ENCODE measurements around the gene HOXA10. TPM values are rescaled to one million over a fixed set of nuclear protein-coding genes. Genes with fewer than 3 reads are reported as not detected.

HOXA10 gene
- under 1 TPM in 1 of 2 experiments, not detected in 1; 0.29 TPM for total RNA-seq

DNA sequence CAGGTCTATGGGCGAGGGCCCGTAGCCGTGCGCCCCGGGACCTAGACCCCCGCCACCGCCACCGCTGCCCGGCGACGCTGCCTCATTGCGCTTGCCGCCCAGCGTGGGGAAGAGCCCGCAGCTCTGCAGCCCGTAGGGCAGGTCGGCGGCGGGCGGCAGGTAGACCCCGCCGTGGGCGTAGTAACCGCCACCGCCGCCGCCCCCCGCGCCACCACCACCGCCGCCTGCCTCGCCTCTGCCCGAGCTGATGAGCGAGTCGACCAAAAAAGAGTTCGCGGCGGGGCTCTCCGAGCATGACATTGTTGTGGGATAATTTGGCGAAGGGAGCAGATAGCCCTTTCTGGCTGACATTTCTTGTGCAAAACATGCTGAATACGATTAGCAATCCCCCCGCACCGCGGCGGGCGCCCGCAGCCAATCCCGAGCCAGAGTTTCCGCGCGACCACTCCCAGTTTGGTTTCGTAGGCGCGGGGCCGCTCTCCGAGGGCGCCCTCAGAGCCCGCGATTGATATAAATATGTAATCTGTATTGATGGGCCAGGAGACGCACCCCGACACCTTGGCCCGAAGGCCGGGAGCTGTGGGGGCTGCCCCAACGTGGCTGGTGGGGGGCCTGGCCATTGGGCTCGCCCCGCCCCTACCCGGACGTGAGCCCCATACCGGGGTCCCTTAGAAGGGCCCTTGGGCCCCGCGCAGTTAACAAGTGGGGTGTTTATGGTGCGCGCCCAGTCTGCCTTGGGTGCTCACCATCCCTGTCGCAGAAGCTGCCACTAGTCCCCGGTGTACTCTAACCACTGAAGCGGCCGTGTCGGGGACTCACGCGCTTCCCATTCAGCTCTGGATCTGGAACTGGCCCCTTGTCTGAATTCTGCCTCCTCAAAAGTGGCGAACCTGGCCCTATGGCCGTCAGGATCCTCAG lies at the start of gene HOXA10:
Gene HOXA10 (minus strand): TSS at position 365 of the 918 bp plus-strand sequence. CDS start 14 bp downstream, at position 351.

DNA sequence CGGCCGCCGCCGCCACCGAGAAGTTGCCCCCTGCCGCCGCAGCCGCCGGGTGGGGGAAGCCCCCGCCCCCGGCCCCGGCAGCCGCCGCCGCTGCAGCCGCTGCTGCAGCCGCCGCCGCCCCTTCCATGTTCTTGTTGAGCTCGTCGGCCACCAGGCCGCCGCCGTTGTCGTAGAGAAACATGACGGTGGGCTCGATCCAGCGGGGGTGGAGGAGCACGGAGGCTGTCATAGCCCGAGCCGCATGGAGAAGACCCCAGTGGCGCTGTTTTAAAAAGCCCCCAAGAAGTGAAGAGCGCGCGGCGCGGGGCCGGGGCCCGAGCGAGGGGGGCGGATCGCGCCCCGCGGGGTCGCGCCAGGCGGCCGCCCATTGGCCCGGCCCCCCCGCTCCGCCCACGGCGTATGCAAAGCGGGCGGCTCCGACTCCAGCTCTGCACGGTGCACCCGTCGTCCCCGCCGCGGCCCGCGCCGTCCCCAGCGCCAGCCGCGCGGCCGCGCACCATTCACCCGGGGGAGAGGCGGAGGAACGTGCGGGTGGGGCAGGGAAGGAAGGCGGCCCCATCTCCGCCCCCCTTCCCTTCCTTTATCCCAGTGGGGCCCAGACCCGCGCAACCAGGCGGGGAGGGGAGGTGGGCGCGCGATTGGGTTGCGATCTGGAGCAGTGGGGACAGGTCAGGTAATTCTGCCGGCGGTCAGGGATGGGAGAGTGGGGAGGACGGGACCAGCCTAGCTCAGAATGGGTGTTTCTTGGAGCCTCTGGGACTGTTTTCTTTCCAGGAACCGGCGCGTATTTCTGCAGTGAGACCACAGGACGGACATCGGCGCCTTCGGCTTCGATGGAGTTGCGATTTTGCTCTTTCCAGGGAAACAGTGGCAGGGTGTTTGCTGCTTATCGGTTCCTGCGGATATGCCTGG lies 26.0 kb upstream of the HOXA10 start, which contains the start of gene HOXA13:
Gene HOXA13 (minus strand): TSS at position 243 of the 912 bp plus-strand sequence. CDS start 14 bp downstream, at position 229.

DNA sequence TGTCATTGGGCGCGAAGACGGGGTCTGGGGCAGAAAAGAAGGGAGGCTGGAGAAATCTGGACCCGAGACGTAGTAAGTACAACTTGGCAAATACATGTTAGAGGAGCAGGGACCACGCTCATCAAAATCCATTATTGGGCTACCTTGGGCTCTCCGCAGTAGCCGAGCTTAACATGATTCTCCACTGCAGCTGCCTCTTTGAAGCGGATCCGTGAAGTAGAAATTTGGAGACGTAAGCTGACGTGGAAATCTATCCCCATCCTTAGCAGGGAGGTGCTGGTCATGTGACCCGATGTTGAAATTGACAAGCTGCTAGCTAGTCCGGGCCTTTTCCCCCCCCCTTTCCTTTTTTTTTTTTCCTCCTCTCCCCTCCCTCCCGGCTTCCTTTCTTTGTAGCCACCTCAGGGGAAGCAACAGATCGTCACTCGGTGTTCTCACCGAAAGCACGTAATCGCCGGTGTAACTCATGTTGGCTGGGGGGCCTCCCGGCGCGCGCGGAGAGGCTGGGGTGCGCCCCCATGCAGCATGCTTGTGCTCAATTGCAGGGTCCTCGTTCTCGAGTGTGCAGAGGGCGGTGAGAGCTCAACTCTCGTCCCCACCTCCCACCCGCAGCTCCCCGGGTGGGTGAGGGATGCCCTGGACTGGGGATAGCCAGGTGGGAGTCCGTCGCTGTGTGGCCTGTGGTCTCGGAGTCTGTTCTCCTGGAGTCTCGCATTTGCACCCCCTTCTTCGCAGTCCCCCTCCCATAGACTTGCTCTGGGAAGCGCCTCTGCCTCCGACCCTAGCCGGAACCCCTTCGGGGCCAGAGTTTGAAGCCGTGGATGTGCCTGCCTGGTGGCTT lies 11.1 kb upstream of the HOXA10 start, which contains the start of gene HOXA11:
Gene HOXA11 (minus strand): TSS at position 220 of the 841 bp plus-strand sequence. CDS start 88 bp downstream, at position 132.

DNA sequence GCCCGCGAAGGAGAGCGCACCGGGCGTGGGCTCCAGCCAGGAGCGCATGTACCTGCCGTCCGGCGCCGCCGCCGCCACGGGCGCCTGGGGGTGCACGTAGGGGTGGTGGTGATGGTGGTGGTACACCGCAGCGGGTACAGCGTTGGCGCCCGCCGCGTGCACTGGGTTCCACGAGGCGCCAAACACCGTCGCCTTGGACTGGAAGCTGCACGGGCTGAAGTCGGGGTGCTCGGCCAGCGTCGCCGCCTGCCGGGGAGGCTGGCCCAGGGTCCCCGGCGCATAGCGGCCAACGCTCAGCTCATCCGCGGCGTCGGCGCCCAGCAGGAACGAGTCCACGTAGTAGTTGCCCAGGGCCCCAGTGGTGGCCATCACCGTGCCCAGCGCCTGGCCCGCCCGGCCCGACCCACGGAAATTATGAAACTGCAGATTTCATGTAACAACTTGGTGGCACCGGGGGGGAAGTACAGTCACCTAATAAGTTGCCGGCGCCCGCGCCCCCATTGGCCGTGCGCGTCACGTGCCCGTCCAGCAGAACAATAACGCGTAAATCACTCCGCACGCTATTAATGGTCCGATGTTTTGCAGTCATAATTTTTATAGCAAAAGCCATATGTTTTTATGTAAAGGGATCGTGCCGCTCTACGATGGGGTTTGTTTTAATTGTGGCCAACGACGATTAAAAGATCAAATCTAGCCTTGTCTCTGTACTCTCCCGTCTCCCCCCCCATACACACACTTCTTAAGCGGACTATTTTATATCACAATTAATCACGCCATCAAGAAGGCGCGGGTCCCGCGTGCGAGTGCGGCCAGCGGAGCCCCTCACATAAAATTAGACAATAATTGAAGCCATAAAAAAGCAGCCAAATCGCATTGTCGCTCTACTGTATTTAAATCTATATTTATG lies 8.8 kb downstream of the HOXA10 start, which contains the start of gene HOXA9:
Gene HOXA9 (minus strand): TSS at position 449 of the 907 bp plus-strand sequence. CDS start 80 bp downstream, at position 369.

DNA sequence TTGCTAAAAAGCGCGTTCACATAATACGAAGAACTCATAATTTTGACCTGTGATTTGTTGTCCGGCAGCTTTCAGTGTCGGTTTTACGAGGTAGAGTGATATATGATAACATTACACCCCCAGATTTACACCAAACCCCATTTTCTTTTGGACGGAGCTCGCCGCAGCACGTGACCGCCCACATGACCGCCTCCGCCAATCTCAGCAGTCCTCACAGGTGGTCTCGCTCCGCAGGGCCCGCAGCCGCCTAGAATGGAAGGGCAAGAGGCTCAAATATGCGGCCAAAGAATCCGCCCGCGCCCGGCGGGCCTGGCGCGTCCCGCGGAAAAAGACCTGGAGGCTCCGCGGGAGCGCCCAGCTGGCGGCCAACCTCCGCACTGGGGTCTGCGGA lies 17.6 kb downstream of the HOXA10 start, which contains the start of gene HOXA7:
Gene HOXA7 (minus strand): TSS at position 168 of the 391 bp plus-strand sequence. CDS start 130 bp downstream, at position 38.

DNA sequence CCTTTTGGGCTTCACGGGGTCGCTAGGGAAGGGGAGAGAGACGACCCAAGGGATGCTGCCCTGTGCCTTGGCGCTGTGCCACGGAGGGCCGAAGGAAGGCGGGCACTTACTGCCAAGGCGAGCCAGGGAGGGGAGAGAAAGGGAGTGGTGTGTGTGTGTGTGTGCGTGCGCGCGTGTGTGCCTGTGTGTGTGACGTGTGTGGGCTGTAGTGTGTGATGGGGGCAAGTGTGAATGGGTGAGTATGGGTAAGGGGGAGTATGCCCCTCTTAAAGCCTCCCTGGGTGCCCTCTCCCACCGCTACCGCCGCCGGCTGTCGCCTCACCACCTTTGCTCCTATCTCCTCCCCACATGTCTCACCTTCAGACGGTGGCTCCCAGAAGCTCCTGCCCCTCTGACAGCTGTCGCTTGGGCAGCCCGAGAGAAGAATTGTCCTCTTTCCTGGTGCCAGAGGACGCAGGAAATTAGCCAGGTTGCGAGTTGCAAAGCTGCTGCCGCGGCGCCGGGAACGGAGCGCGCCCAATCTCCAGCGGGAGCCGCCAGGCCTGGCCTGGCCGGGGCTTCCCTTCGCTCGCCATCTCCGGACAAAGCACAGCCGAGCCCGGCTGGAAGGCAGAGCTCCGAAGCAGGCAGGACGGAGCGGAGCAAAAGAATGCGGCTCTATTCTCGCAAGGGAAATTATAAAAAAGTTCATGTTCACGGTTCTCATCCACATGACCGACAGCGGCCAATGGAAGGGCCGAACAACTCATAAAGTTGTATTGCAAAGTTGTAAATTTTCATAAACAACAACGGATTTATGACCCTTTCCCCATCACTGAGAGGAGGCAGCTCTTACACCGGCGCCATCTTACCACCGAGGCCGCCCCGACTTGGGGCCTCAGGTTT lies 21.9 kb downstream of the HOXA10 start, which contains the start of gene HOXA3:
Gene HOXA3 (minus strand): TSS at position 653 of the 885 bp plus-strand sequence. CDS start 41,943 bp downstream, outside the sequence.

DNA sequence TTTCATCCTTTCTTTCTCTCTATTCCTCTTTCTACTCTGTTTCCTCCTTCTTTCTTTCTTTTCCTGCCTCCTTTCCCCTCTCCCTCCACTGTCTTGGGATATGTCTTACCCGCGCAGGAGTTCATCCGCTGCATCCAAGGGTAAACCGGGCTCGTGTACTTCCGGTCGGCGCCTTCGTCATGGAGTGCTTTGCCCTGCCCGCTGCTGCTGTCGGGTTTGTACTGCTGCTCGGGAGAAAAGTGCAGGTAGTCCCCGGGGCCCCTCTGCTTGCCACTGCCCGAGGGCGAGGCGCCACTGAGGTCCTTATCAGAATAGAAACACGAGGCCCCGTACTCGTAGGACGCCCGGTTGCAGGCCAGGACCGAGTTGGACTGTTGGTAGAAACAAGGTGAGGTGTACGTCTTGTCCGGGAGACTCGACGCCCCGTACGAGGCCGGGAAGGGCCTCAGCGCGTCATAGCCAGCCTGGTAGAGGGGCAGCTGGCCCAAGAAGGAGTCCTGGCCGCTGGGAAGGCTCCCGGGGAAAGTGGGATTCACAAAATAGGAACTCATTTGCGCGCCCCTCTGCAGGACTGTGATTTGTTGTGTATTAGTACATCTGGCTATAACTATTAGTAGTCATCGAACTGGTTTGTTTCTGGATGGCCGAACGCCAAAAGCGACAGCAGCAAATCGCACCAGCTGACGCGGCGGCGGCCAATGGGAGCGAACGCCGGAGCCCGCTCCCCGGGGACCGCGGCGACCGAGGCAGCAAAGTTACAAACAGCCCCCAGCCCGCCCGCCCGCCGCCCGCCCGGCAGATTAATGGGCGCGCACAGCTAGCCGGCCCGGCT lies 26.7 kb downstream of the HOXA10 start, which contains the start of gene HOXA6:
Gene HOXA6 (minus strand): TSS at position 576 of the 832 bp plus-strand sequence. CDS start 25 bp downstream, at position 551.

DNA sequence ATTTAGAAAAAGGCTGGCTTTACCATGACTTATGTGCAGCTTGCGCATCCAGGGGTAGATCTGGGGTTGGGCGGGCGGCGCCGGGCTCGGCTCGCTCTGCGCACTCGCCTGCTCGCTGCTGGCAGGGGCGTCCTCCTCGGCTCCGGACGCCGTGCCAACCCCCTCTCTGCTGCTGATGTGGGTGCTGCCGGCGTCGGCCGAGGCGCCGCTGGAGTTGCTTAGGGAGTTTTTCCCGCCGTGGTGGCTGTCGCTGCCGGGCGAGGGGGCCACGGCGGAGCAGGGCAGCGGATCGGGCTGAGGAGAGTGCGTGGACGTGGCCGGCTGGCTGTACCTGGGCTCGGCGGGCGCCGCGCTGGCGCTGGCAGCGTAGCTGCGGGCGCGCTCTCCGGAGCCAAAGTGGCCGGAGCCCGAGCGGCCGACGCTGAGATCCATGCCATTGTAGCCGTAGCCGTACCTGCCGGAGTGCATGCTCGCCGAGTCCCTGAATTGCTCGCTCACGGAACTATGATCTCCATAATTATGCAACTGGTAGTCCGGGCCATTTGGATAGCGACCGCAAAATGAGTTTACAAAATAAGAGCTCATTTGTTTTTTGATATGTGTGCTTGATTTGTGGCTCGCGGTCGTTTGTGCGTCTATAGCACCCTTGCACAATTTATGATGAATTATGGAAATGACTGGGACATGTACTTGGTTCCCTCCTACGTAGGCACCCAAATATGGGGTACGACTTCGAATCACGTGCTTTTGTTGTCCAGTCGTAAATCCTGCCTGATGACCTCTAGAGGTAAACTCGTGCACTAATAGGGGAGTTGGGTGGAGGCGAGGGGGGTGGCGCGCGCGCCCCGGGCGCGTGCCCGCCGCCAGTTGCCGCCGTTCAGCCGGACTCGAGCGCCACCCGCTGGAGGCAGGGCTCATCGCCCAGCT lies 30.8 kb downstream of the HOXA10 start, which contains the start of gene HOXA5:
Gene HOXA5 (minus strand): TSS at position 659 of the 927 bp plus-strand sequence. CDS start 74 bp downstream, at position 585.

DNA sequence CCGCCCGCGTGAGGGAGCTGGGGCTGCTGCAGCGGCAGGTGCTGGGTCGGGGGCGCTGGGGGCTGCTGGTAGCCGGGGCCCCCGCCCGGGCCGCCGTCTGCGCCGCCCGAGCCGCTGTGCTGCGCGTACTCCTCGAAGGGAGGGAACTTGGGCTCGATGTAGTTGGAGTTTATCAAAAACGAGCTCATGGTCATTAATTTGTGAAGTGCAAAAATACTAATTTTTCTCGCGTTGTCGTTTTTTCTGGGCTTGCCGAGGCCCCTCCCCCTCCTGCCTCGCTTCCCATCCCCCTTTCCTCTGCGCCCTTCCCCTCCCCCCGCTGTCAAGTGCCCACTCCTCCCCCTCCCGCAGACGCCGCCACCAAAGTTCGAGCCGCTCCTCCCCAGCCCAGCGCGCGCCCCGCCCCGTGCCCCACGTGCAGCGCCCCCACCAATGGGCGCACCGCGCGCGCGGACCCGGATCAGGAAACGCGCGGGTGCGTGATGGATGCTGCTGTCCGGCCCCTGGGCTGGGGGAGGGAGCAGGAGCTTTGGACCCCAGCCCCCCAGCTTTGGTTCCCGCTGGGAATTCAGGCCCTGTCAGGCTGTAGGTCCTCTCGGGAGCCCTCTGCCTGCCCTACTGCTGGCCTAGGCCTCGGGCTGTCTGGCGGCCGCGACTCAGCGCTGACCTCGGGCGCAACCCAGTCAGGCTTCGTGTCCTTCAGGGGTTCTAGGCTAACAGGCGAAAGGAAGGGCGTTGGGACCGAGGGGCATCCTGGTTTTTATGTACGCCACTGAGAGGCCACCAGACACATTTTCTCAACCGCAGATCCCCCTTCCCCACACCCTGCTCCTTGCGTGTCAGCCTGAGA lies 43.4 kb downstream of the HOXA10 start, which contains the start of gene HOXA4:
Gene HOXA4 (minus strand): TSS at position 218 of the 850 bp plus-strand sequence. CDS start 24 bp downstream, at position 194.

Small RNAs within 50 kb of the gene (microRNA-seq; reads per million reads assigned to microRNA genes)
- gene MIR196B (ENCODE audit: borderline microRNAs expressed, borderline replicate concordance), result 30.2 reads per million, percentile 56 among the genes with 10 or more reads in this experiment

Other genes with a start within 250 kb of the HOXA10 start
- gene HOXA1, start 78.3 kb downstream of the HOXA10 start, total RNA-seq, result under 1 TPM; 0.40 to 0.46 TPM
- not detected for gene HOXA2, start 71.6 kb downstream of the HOXA10 start, total RNA-seq
- not detected for gene HOXA4, start 43.6 kb downstream of the HOXA10 start, total RNA-seq
- not detected for gene HOXA5, start 30.6 kb downstream of the HOXA10 start, total RNA-seq
- not detected for gene HOXA6, start 26.5 kb downstream of the HOXA10 start, total RNA-seq
- gene HOXA3, start 21.7 kb downstream of the HOXA10 start, total RNA-seq, result not detected
- not detected for gene HOXA7, start 17.6 kb downstream of the HOXA10 start, total RNA-seq
- gene HOXA9, start 8.8 kb downstream of the HOXA10 start, total RNA-seq, result not detected
- not detected for gene HOXA11, start 10.9 kb upstream of the HOXA10 start, total RNA-seq
- gene HOXA13, start 25.8 kb upstream of the HOXA10 start, total RNA-seq, result not detected
- not detected for gene EVX1, start 68.5 kb upstream of the HOXA10 start, total RNA-seq

Measured in activated naive CD4-positive, alpha-beta T cell treated with anti-CD3 and anti-CD28 coated beads, Interleukin-2, amount 10 ng/mL, durations not matched to agents 5 hours and 36 hours (primary cell).